NCI-H345 (cell line): ENCODE data around the gene CHCHD1.
"Not testable (repeated sequence)": the region's sequence is repeated elsewhere in the genome, so short reads cannot be mapped to it uniquely, and the experiment has no call there.

Experiments
- DNase-seq: peaks from one replicate; lab custom pipeline; 2025; lab: John Stamatoyannopoulos, UW

CHCHD1 gene

DNA sequence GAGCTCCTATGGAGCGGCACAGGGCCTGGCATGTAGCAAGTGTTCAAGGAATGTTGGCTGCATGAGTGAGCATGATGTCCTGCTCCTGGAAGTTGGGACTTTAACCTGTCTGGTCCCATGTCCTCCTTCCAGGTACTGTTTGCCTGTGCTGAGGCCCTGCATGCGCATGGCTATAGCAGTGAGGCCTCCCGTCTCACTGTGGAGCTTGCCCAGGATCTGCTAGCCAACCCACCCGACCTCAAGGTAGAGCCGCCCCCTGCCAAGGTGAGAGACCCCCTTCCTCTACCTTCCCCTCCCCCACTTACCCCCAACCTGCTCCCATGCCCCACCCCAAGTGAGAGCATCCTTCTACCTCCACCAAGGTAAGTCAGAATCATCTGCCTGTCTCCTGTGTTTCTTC, 11.6 kb downstream of the CHCHD1 start:
- DNase-seq, result no peak

DNA sequence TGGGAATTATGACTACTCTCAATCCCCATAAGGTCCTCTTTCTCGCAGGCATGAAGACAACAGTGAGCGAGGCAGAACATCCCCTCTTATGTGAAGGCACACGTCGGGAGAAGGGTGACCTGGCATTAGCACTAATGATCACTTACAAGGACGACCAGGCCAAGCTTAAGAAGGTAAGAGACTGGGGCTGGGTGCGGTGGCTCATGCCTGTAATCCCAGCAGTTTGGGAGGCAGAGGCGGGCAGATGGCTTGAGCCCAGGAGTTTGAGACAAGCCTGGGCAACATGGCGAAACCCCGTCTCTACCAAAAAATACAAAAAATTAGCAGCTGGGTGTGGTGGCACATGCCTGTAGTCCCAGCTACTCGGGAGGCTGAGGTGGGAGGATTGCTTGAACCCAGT, 13.6 kb downstream of the CHCHD1 start:
- not testable (repeated sequence) for DNase-seq

DNA sequence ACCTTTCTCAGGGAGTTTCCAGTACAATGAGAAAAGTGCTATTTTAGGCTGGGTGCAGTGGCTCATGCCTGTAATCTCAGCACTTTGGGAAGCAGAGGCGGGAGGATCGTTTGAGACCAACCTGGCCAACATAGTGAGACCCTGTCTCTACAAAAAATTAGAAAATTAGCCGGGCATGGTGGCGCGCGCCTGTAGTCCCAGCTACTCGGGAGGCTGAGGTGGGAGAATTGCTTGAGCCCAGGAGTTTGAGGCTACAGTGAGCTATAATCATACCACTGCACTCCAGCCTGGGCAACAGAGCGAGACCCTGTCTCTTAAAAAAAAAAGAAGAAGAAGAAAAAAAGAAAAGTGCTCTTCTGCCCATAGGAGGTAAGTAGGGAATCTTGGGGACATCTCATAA, 14.2 kb downstream of the CHCHD1 start:
- not testable (repeated sequence) for DNase-seq

GRCh38 chr10:73796766-73797165, 14.9 kb downstream of the CHCHD1 start:
- DNase-seq, result no peak

GRCh38 chr10:73797324-73798025, 15.6 kb downstream of the CHCHD1 start:
- no peak for DNase-seq

- DNase-seq, result no peak
Measured at GRCh38 chr10:73798087-73798486, 16.2 kb downstream of the CHCHD1 start.

DNA sequence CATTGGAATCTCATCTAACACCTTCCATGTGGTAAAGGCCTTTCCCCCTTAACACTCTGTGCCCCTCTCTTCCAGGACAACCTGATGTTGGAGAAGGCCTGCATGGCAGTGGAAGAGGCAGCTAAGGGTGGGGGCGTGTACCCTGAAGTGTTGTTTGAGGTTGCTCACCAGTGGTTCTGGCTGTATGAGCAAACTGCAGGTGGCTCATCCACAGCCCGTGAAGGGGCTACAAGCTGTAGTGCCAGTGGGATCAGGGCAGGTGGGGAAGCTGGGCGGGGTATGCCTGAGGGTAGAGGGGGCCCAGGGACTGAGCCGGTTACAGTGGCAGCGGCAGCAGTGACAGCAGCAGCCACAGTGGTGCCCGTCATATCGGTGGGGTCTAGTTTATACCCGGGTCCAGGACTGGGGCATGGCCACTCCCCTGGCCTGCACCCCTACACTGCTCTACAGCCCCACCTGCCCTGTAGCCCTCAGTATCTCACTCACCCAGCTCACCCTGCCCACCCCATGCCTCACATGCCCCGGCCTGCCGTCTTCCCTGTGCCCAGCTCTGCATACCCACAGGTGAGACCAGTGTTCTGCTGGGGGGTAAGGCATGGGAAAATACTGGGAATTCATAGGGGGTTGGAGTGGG, 17.2 kb downstream of the CHCHD1 start:
- DNase-seq, result no peak

GRCh38 chr10:73799899-73800559, 18.2 kb downstream of the CHCHD1 start:
- DNase-seq, result no peak

DNA sequence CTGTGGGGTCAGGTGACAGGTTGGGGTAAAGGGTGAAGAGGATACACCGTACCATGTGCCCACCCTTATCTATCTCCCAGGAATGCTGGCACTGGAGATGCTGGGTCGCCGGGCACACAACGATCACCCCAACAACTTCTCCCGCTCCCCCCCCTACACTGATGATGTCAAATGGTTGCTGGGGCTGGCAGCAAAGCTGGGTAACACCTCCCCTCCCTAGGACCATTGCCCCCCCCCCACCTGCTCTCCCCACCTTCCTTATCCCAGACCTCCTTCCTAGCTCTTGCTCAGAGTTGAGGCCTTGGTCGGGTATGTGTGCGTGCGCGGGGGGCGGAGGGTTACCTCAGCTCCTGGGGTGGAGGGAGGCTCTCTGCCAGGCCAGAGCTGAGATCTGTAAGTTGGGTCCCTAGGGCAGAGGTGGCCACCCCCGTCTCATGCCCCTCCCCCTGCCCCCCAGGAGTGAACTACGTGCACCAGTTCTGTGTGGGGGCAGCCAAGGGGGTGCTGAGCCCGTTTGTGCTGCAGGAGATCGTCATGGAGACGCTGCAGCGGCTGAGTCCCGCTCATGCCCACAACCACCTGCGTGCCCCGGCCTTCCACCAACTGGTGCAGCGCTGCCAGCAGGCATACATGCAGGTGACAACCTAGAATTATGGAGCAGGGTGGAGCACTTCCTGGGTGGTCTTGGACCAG, 18.9 kb downstream of the CHCHD1 start:
- DNase-seq, result no peak

- no peak for DNase-seq
Measured at GRCh38 chr10:73801253-73801590, 19.4 kb downstream of the CHCHD1 start.

DNA sequence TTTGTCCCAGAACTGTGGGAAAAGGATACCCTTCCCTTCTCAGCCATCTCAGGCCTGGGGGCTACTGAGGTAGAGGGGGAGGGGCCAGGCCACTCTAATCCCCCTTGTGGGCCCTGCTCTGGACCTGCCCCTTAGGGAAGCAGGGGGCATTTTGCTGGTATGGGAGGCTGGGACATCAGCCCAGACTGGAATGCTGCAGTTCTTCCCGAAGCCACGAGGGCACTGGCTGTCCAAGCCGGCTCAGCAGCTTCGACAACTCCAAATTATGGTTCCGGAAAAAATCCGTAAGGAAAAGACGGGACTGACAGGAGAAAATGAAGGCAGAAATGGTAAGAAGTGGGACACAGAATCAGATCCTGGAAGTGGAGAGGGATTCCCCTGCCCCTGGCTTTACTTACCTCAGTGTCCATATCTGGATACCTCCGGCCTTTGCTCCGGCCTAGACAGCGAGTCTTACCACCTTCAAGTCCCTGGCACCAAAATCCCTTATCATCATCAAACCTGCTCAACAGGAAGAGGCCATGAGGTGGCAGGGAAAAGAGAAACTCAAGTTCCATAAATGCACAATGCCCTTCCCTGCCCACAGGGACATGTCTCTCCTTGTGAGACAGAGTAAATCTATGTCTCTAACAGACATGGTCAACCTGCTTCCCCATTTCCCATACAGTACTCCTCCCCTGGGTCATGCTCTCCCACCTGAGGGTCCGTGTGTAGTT, 20.6 kb downstream of the CHCHD1 start:
- no peak for DNase-seq

DNA sequence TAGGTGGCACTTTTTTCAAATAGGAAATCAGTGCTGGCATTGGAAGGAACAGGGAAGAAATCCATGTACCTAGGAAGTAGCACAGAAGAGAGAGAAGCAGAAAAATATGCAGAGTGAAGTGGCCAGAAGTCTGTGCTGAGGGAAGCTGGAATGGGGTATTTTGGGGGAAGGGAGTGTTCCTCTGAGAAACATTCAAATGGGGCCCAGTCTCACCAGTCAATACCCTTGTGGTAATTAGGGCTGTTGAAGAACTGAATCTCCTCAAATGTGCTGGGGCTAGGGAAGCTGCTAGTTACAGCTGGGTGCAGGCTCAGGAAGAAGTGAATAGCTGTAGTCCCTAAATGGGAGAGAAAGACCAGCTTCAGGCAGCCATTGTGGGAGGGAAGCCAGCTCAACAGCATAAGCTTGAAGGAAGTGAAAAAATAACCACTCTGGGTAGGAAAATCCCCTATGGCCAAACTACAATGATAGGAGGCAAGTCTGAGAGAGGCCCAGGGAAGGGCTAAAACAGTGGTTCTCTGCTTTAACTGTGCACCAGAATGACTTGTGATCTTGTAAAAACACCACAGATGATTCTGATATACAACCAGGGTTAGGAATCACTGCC, 21.9 kb downstream of the CHCHD1 start:
- DNase-seq, result no peak

DNA sequence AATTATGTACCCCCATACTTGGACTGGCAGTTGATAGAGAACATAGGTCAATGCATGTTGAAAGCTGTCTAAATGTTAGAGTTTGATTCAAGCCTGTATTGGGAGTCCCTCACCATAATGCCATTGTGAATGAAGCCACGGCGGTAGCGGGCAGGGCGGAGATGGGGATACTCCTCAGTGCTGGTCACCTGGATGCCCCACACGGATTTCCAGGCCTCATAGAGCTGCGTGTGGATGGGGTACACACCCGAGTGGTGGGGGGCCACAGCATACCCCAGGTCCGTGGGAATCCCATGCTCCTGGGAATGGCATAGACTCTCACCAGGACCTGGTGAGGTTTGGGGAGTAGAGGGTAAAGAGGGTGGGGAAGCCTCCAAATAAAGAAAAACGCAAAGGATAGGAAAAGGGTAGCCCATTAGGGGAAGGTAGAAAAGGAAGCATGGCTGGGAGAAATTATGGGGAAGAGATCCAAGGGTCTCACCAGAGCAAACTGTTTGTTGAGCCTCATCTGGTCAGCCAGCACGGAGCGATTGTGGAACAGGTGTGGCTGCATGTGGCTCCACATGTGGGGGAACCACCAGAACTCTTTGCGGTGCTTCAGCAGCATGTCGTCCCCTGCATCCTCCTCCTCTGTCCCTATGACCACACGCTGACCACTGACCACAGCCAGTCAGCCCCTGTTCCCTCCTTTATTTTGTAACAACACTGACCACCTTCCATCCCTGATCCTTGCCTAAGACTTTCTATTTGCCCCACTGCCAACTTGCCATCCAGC, 24.5 kb downstream of the CHCHD1 start:
- DNase-seq, result no peak

DNA sequence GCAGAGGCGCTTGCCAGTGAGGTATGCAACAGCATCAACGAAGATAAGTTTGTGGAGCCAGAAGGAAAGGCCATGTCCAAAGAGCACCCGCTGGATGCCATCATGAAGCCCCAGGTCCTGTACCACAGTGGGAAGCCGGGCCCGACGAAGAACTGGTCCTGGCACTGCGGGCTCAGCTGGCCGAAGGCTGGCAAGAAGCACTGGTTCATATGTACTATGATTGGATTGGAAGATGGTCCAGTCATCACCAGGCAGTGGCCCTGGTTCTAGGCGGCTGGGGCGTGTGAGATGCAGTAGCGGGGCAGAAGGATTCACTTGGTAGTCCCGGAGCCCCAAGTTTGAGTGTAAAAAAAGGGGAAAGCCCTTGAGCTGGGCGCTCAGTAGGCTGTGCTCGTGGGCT, 25.6 kb downstream of the CHCHD1 start:
- DNase-seq, result no peak

GRCh38 chr10:73808021-73808815, 26.4 kb downstream of the CHCHD1 start:
- DNase-seq, result no peak

- DNase-seq, result no peak
Measured at GRCh38 chr10:73809061-73809818, 27.4 kb downstream of the CHCHD1 start.

DNA sequence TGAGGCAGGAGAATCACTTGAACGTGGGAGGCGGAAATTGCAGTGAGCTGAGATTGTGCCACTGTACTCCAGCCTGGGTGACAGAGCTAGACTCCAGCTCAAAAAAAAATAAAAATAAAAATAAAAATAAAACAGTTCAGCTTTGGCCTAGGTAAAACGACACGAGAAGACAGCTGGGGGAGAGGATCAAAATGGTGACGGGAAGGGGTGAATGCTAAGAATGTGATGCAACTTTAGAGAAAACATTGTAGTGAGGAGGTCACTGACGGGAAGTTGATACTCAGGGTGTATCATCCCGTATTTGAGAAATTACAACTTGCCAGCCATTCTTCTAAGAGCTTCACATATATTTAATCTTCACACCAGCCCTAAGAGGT, 28.5 kb downstream of the CHCHD1 start:
- DNase-seq, result no peak

DNA sequence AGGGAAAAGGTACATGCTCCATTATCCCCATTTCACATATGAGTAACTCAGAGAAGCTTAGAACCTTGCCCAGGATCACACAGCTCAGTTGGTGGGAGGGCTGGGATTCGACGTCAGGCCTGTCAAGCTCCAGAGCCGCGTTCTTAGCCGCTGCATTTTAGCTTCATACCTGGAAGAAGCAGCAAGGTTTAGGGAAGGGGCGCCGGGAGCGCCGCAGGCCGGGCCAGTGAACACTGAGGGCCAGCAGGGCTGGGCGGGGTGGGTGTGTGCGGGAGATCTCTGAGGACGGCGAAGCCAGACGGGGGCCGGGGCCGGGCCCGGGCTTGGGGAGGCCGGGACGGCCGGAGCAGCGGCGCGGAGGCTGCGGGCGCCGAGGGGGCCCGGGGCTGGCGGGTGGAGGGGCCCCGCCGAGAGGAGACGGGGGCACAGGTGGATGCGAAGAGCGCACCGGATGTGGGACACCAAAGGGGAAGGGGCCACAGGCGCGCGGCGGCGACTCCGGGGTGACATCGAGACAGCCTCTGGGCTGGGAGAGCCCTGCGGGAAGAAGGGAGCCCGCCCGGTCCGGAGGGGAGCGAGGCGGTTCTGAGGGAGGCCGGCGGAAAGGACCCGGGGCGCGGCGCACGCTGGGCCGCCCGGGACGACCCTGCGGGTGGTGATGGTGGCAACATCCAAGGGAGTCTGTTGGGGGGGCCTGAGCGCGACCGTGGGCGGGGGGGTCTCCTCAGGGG, 29.1 kb downstream of the CHCHD1 start:
- no peak for DNase-seq

DNA sequence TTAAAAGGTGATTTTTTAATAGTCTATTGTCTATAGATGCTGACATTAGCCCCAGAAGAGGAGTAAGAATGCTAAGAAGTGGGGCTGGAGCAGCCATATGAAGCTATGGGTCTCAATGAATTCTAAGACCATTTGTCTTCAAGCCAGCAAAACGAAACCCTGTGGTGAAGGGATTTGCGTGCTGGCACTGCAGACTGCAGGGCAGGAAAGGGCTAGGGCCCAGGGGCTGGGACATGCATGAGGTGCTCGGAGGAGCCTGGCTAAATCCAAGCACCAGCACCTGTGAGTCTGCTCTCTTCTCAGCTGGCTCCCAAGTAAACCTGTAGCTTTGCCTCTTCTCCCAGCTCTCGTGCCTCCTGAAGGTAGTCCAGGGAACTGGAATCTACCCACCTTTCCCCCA, 30.8 kb downstream of the CHCHD1 start:
- DNase-seq, result no peak
